Stomach (tissue), 9 donors: ENCODE measurements around the gene ERI3. TPM values are rescaled to one million over a fixed set of nuclear protein-coding genes. Genes with fewer than 3 reads are reported as not detected.

Experiments used
- DNase-seq, 2 donors: peaks; one replicate each; pipeline versions ENCODE4 v3.0.0 to v3.0.0-alpha.2; 2013 to 2019
- H3K27ac ChIP-seq, 5 donors: fragments of 200-600 bp in 4 of 5; sonication (generic) in 4 of 5; one replicate each; pipeline ENCODE4 v1.5.1; 2013 to 2019; ENCODE audit warnings: mild to moderate bottlenecking in 1 of 5, moderate library complexity in 1 of 5
- H3K27me3 ChIP-seq, 3 donors: fragments of 200-600 bp; sonication (generic); one replicate each; pipeline ENCODE4 v1.5.1; 2017 to 2019; ENCODE audit warnings: mixed run types in 1 of 3
- H3K36me3 ChIP-seq, 4 donors: fragments of 200-600 bp; sonication (generic); 1 replicate in 3 of 4; 2 replicates in 1 of 4; pipeline ENCODE4 v1.5.1; 2016 to 2019
- H3K4me1 ChIP-seq, 4 donors: fragments of 200-600 bp; sonication (generic); one replicate each; pipeline ENCODE4 v1.5.1; 2016 to 2019
- H3K4me3 ChIP-seq, 4 donors: fragments of 200-600 bp; sonication (generic) in 3 of 4; one replicate each; pipeline ENCODE4 v1.5.1; 2016 to 2019; ENCODE audit warnings: mild to moderate bottlenecking in 1 of 4
- H3K9me3 ChIP-seq, 4 donors: fragments of 200-600 bp; sonication (generic); one replicate each; pipeline ENCODE4 v1.5.1; 2016 to 2019
- EP300 ChIP-seq: sonication (generic); formaldehyde crosslinking; IDR thresholded peaks from one replicate; pipeline ENCODE4 v1.6.1; 2017; ENCODE audit warnings: antibody characterized with exemption
- POLR2A ChIP-seq, 4 donors: fragments of 450-650 bp; IDR thresholded peaks; one replicate each; pipeline ENCODE4 v1.6.1; 2016; ENCODE audit warnings: antibody characterized with exemption in 4 of 4, control low read depth in 2 of 4, mild to moderate bottlenecking in 1 of 4, moderate library complexity in 1 of 4
- POLR2AphosphoS5 ChIP-seq, 3 donors: sonication (generic); formaldehyde crosslinking; IDR thresholded peaks; one replicate each; pipeline ENCODE4 v1.6.1; 2016; ENCODE audit warnings: antibody characterized with exemption in 3 of 3
- WGBS, 5 donors: extraction: QIAGEN DNeasy Blood & Tissue Kit in 3 of 5; methylation state at CpG; one replicate each; pipeline versions ENCODE4 v1.1.5 to v1.1.7; 2013 to 2018; 5-methylcytosine and 5-hydroxymethylcytosine counted together
- intact Hi-C: fragments of 100-400 bp; cut with DNase I; formaldehyde crosslinking; loops from one replicate; pipeline ENCODE4 v1.15.1; 2023; ENCODE audit warnings: low total_unique reads
- polyA plus RNA-seq, 3 donors: library from polyadenylated mRNA; stranded (reverse); fragments of 200-250 nt; gene quantifications; one replicate each; pipeline ENCODE4 v1.2.3, GENCODE V29; 2013
- total RNA-seq, 5 donors: library from RNA; depleted of rRNA; stranded (reverse); fragments of >200 nt; gene quantifications; one replicate each; pipeline versions ENCODE4 v1.1.0 to v1.2.3, GENCODE V29; 2014 to 2016
- TF ChIP-seq, protein P1 (sequence below), 7 experiments: fragments of 450-650 bp in 4 of 7; fragments of 200-600 bp in 3 of 7; sonication (generic) in 3 of 7; IDR thresholded peaks; one replicate each; pipeline ENCODE4 v1.5.1; 2016 to 2019; ENCODE audit warnings: antibody characterized with exemption in 7 of 7, control low read depth in 2 of 7, mild to moderate bottlenecking in 1 of 7
- donor health status: healthy with polysubstance abuse.
- donor health status: Bipolar disorder and iron deficiency.
- donor health status: healthy.

ERI3 gene
- total and polyA plus RNA-seq, 8 donors, result 18.7 to 110 (median 30.1) TPM

DNA sequence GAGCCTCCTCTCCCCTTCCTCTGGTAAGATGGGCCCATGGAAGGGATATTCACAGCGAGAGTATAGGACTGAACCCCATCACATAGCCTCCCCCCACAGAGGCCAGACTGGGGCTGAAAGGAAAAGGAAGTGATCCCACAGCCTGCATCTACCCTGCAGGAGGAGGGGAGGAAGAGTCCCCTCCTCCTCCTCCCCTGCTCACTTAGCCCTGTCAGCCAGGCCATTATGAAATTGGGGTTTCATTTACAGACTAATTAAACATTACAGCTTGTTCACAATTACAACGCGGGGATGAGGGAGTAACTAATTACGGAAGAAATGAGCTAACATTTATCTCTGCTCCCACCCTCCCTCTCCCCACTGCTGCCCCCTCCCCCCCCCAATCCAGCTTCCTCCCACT lies 116.4 kb downstream of the ERI3 start:
- Histone ChIP-seq H3K4me3 (no peak overlapping the region), H3K27me3 (no peaks in the 10 kb centered on the region), H3K4me1 (peaks cover 0 to 40% (median 27%) of the 10 kb centered on the region in 4 donors), H3K27ac (peak overlapping the region in 3 of 5 donors; percentile 64 to 80 (median 72)), H3K36me3 (peaks cover 0 to 25% (median 19%) of the 10 kb centered on the region in 4 donors), H3K9me3 (no peaks in the 10 kb centered on the region)
- intact Hi-C loops, result no loop called here
- DNase-seq, result no peak
- WGBS, 5 donors, result 71 to 94% (median 86%) methylated on average over 4 of the region's 4 CpGs
- TF ChIP-seq, protein P1, sequence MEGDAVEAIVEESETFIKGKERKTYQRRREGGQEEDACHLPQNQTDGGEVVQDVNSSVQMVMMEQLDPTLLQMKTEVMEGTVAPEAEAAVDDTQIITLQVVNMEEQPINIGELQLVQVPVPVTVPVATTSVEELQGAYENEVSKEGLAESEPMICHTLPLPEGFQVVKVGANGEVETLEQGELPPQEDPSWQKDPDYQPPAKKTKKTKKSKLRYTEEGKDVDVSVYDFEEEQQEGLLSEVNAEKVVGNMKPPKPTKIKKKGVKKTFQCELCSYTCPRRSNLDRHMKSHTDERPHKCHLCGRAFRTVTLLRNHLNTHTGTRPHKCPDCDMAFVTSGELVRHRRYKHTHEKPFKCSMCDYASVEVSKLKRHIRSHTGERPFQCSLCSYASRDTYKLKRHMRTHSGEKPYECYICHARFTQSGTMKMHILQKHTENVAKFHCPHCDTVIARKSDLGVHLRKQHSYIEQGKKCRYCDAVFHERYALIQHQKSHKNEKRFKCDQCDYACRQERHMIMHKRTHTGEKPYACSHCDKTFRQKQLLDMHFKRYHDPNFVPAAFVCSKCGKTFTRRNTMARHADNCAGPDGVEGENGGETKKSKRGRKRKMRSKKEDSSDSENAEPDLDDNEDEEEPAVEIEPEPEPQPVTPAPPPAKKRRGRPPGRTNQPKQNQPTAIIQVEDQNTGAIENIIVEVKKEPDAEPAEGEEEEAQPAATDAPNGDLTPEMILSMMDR (IDR thresholded peaks at IDR 0.05), result no peak
- TF ChIP-seq EP300 (no peak), POLR2AphosphoS5 (IDR thresholded peaks at IDR 0.05) (no peak), POLR2A (IDR thresholded peaks at IDR 0.05) (no peak)

DNA sequence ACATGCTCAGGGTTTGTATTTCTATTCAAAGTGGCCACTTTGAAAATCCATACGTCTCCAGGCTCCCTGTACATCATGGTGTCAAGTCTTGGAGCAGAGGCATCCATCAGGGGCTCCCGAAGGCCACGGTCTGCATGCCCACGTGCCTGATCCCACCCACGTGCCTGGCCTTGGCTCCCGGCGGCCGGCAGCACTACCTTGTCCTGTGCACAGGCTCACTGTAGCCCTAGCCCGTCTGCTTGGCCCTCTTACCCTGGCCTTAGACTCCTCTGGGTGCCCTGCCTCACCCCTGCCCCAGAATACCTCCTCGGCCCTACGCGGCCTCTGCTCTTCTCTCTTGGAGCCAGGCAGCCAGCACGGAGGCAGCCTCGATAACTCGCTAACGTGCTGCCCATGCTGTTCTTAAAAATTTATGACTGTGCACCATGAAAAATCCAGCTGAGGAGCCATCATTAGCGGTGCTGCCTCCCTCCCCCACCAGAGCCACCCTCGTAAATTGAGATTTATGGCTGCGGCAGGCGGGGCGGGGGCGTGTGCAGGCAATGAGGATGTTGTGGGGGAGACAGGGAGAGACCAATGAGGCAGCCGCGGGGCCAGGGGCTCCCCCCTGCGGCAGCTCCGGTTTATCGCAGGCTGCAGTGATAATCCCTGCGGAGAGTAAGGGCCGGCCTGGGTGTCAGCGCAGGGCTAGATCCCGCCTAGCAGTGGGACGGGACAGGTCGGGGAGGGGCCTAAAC lies 117.2 kb downstream of the ERI3 start:
- H3K27me3 ChIP-seq, result no peaks in the 10 kb centered on the region
- peaks cover 0 to 18% (median 12%) of the 10 kb centered on the region in 4 donors for H3K36me3 ChIP-seq
- TF ChIP-seq, protein P1 (IDR thresholded peaks at IDR 0.05), result peak in 4 of 7 experiments; percentile 8 to 51 (median 21)
- TF ChIP-seq POLR2A (IDR thresholded peaks at IDR 0.05) (no peak), POLR2AphosphoS5 (IDR thresholded peaks at IDR 0.05) (no peak), EP300 (no peak)
- H3K9me3 ChIP-seq, result no peaks in the 10 kb centered on the region
- WGBS, 5 donors, result 55 to 78% (median 73%) methylated on average over 24 to 33 of the region's 33 CpGs
- peak overlapping the region in 1 of 4 donors; percentile 5 for H3K4me3 ChIP-seq
- intact Hi-C loops, result no loop called here
- H3K4me1 ChIP-seq, result peaks cover 0 to 40% (median 27%) of the 10 kb centered on the region in 4 donors
- DNase-seq, result peak in 1 of 2 donors; percentile 86
- H3K27ac ChIP-seq, result peak overlapping the region in 2 of 5 donors; percentile 72 to 80

DNA sequence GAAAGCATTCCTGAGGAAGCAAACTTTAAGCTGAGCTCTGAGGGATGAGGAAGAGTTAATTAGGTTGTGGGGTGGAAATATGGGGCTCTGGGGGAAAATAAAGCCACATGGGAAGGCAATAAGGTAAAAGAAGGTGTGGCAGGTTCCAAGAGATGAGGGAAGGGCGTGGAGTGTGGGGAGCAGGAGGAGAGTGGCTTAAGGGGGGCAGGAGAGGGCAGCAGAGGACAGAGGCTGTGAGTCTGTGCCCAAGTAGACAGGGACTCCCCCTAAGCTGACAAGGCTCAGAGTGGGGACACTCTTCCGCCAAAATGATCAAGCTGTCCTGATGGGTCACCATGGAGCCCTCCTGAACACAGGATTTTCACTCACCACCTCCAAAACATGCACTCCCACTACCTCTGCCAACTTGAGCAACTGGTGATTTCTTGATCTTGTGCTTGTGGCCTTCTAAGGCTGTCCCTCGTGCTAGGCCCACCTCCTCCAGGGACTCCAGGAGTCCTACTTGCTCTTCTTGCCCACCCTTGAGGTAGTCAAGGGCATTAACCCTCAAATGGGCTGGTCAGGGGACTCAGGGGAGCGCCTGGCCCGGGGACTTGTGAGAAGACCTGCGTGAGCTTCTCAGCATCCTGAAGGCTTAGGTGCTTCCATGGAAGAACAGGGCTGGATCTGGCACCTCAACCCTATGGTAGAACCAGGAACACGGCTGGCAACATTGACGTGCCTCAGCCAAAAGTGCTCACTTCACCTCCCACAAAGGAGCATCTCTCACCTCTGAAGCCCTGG lies 118.4 kb downstream of the ERI3 start:
- Histone ChIP-seq H3K27me3 (no peaks in the 10 kb centered on the region), H3K36me3 (peaks cover 0 to 22% (median 16%) of the 10 kb centered on the region in 4 donors), H3K9me3 (no peaks in the 10 kb centered on the region), H3K4me3 (no peak overlapping the region), H3K4me1 (peaks cover 0 to 40% (median 27%) of the 10 kb centered on the region in 4 donors), H3K27ac (no peak overlapping the region)
- WGBS, 5 donors, result 89 to 97% (median 95%) methylated on average over 6 to 8 of the region's 8 CpGs
- TF ChIP-seq EP300, result no peak
- TF ChIP-seq POLR2A (IDR thresholded peaks at IDR 0.05), result no peak
- no peak for TF ChIP-seq POLR2AphosphoS5 (IDR thresholded peaks at IDR 0.05)
- TF ChIP-seq, protein P1 (IDR thresholded peaks at IDR 0.05), result no peak
- no peak for DNase-seq
- intact Hi-C loops, result no loop called here

DNA sequence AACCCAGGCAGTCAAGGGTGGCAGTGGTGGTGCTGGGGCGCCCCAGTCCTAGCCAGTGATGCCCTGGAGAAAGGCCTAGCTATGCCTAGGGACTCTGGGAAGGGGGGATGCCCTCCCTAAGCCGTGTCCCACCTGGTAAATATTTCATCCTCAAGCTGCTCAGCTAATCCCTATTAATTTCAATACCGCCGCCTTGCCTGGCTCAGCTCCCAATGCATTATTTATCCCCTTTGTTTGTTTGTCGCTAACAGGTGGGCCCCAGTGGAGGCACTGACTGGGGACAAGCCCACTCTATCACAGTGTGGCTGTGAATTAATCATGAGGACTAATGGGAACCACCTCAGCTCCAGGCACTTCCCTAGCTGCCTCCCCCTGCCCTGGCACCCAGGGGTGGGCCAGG lies 119.2 kb downstream of the ERI3 start:
- H3K27me3 ChIP-seq, result no peaks in the 10 kb centered on the region
- no peak overlapping the region for H3K27ac ChIP-seq
- H3K4me1 ChIP-seq, result peaks cover 0 to 34% (median 24%) of the 10 kb centered on the region in 4 donors
- DNase-seq, result no peak
- H3K9me3 ChIP-seq, result no peaks in the 10 kb centered on the region
- H3K4me3 ChIP-seq, result no peak overlapping the region
- TF ChIP-seq POLR2A (IDR thresholded peaks at IDR 0.05) (no peak), POLR2AphosphoS5 (IDR thresholded peaks at IDR 0.05) (no peak), EP300 (no peak)
- TF ChIP-seq, protein P1 (IDR thresholded peaks at IDR 0.05), result no peak
- 90 to 98% (median 93%) methylated on average over 4 to 5 of the region's 5 CpGs for WGBS, 5 donors
- intact Hi-C loops, result no loop called here
- H3K36me3 ChIP-seq, result peaks cover 0 to 21% (median 18%) of the 10 kb centered on the region in 4 donors
